ENCODE data around the gene CEP41.

Gene CEP41, protein sequence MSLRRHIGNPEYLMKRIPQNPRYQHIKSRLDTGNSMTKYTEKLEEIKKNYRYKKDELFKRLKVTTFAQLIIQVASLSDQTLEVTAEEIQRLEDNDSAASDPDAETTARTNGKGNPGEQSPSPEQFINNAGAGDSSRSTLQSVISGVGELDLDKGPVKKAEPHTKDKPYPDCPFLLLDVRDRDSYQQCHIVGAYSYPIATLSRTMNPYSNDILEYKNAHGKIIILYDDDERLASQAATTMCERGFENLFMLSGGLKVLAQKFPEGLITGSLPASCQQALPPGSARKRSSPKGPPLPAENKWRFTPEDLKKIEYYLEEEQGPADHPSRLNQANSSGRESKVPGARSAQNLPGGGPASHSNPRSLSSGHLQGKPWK

DNA sequence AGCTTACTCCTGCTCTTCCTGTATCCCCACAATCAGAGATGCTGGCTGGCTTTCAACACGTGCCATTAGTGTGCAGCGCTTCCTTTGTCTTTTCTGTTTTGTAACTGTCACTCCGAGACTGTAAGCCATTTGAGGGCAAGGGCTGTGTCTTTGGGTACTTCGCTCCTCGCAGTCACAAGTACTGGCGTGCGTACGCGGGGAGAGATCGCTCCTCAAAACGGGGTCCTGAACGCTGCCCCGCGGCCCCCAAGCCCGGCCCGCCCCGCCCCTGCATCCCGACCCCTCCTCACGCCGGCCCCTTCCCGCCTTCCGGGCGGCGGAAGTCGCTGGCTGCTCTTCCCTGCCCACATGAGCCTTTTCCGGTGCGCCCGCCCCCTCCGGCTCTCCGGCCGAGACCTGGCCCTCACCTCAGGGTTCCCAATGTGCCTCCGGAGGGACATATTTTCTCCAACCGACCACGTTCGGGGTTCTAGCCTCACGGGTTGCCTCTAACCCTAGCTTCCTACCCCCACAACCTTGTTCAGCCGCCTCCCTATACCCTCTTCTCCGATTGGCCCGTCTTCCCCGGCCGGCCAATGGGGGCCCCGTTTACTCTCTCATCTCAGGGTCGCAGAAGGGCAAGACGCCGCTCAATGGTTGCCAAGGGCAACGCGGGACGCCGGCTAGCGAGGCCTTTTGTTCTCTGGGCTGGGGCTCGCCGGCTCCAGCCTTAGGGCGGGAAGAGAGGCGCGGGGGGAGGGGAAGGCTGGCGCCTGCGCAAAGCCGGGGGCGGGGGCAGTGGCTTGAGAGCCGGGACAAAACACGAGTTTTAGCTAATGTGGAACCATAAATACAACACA, at the start of gene CEP41:
Gene CEP41 (minus strand): TSS at position 490 of the 839 bp plus-strand sequence. CDS start 50 bp downstream, at position 440.
- DNase-seq, result peak; percentile 99

DNA sequence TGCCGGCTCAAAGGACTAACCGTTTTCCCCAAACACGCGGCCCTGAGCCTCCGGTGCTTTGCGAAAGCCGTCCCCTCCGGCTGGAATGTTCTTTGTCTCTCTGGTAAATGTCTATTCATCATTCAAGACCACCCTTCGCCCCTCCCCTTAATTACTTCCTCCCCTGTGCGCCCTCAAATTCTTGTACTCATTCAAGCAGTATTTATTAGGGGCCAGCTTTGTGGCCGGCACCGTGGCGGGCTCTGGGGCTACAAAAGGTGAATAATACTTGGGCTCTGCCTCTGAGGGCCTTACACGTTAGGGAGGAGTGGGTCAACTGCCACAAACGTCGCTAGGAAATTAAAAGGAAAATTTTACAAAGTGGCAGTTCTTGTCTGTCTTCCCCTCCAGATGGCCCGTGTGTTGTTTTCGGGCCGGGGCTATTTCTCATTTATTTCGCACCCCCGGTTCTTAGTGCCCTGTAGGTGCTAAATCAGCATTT, 49.5 kb upstream of the CEP41 start:
- DNase-seq, result peak; percentile 73

- DNase-seq, result peak; percentile 79
Measured at GRCh38 chr7:130489140-130489983, 48.5 kb upstream of the CEP41 start.

GRCh38 chr7:130488392-130489139, 47.8 kb upstream of the CEP41 start:
- no peak for DNase-seq

- no peak for DNase-seq
Measured at GRCh38 chr7:130486954-130487436, 46.2 kb upstream of the CEP41 start.

DNA sequence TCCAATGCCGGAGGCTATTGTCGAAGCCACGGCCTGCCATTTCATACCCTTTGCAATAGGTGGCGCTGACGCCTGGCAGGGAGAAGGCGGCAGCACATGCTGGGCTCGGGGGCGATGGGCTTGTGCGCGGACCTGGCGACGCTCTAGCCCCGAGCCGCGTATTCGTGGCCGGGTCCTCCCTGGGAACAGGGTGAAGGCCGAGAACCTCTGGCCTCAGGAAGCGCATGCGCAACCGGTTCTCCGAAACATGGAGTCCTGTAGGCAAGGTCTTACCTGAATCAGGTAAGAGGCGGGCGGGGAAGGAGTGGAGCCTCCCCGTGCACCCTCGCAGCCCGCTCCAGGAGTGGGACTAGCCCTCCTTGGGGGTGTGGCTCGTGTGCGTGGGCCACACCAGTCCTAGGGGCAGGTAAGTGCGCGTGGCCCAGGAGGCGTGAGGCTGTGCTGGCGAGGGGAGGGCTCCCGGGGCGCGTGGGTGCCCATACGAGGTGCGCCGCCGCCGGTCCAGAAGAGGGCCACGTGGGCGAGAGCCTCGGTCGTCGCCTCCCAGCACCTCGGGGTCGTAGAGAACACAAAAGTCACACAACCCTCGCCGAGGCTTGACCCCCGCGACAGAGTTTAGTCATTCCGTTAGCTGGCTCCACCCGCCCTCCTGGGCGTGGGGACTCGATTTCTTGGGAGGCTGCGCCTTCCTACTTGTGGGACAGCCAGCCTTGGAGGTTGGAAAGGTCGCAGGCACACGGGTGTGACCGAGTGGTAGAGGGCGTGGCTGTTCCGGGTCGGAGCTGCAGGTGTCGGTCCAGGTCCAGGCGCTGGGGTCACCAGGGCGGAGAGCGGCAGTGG, 45.5 kb upstream of the CEP41 start:
- peak; percentile 95 for DNase-seq

- no peak for DNase-seq
Measured at GRCh38 chr7:130485734-130486113, 44.9 kb upstream of the CEP41 start.

- no peak for DNase-seq
Measured at GRCh38 chr7:130483031-130483430, 42.2 kb upstream of the CEP41 start.

DNA sequence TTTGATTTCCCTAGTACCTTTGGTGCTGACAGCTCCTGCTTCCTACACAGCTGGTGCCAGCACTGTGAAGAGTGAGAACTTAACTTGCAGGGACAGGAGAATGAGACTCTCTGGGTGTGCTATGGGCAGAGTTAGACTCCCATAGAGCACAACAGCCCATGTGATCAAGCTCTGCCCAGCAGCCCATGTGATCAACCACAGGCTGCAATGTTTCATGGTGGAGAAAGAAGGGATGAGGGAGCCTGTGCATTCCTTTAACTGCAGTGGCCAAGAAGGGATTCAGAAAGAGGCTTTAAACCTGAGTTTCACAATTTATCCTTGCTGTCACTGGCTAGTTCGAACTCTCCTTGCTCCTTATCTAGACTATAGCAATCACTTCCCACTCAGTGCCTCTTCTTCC, 41.1 kb upstream of the CEP41 start:
- no peak for DNase-seq

- DNase-seq, result no peak
Measured at GRCh38 chr7:130479716-130480400, 39.0 kb upstream of the CEP41 start.

DNA sequence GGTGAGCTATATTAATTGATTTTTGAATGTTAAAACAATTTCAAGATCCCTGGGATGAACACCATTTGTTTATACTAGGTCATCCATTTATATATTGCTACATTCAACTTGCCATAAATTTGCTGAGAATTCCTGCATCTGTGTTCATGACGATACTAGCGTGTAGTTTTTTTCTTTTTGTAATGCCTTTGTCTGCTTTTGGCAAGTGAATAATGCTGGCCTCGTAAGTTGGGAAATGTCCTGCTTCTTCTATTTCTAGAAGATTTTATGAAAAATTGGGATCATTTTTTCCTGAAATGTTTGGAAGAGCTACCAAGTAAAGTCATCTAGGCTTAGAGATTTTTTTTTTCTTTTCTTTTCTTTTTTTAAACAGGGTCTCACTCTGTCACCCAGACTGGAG, 38.2 kb upstream of the CEP41 start:
- DNase-seq, result no peak

- DNase-seq, result no peak
Measured at GRCh38 chr7:130476297-130477150, 35.7 kb upstream of the CEP41 start.

DNA sequence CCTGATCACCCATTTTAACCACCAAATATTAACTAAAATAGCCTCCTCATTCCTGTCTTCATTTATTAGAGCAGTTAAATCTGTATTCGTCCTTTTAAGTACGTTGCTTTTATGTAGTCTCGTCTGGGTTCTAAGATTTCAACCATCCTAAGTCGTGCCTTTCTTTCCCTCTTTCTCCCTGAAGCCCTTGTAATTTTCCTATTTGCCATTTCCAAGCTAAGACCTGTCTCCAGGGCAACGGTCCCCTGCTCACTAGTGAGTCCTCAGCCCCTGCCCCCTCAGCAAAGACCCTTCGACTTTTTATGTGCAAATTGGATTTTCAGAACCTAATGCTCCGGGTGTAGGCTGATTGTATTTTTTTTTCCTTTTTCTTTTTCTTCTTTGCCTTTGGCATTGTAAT, 35.0 kb upstream of the CEP41 start:
- DNase-seq, result no peak

- peak; percentile 63 for DNase-seq
Measured at GRCh38 chr7:130473876-130474275, 33.1 kb upstream of the CEP41 start.

DNA sequence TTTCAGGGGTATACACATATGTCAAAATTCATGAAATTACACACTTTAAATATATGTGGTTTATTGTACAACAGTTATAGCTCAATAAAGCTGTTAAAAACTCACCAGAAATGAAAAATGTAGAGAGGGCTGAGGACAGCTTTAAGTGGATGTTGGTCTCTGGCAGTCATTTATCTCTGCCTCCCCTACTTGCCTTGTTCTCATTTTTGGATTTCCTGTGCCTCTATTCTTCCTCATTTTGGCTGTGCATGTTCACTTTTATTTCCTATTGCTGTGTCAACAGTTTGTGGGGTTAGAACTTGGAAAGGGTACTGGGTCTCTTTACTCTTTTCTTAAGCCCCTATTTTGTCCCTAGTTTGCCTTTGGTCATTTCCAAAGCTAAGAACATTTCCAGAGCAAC, 32.5 kb upstream of the CEP41 start:
- DNase-seq, result no peak

- DNase-seq, result no peak
Measured at GRCh38 chr7:130471974-130472373, 31.2 kb upstream of the CEP41 start.

DNA sequence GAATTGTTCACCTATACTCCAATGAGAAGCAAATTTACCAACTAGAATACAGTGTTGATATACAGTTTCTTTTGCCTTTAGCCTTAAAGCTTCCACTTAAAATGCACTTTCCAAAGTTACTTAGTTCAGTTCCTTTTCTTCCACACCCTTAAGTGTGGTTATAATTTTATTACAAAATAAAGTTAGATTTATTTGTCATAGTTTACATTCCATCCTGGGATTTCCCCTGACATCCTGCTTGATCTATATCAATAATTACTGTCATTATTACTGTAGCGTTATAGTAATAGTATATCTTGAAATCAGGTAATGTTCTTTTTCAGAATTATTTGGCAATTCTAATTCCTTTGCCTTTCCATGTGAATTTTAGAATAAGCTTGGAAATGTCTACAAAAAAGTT, 27.8 kb upstream of the CEP41 start:
- DNase-seq, result no peak

- no peak for DNase-seq
Measured at GRCh38 chr7:130463553-130464434, 23.0 kb upstream of the CEP41 start.

Measured in islet precursor cell (in vitro differentiated cells).